Keratinocyte (primary cell): ENCODE results near the gene DPY19L1.

ENCODE experiments used
- EZH2 ChIP-seq: IDR thresholded peaks from one replicate; pipeline ENCODE4 v1.6.1; 2012; ENCODE audit warnings: inconsistent platforms, mild to moderate bottlenecking, low read length, moderate library complexity
- TF ChIP-seq, protein P1 (sequence below), 3 experiments: IDR thresholded peaks in 1 of 3; conservative IDR thresholded peaks in 1 of 3; optimal IDR thresholded peaks in 1 of 3; 2 replicates in 2 of 3; 3 replicates in 1 of 3; pipeline versions ENCODE3 to v1.5.1; 2011; ENCODE audit warnings: low read length in 3 of 3, mild to moderate bottlenecking in 3 of 3, moderate library complexity in 2 of 3, control low read depth in 1 of 3, inconsistent platforms in 1 of 3; ENCODE audit not compliant: insufficient read depth in 2 of 3; ENCODE audit errors: extremely low read depth in 1 of 3

DNA sequence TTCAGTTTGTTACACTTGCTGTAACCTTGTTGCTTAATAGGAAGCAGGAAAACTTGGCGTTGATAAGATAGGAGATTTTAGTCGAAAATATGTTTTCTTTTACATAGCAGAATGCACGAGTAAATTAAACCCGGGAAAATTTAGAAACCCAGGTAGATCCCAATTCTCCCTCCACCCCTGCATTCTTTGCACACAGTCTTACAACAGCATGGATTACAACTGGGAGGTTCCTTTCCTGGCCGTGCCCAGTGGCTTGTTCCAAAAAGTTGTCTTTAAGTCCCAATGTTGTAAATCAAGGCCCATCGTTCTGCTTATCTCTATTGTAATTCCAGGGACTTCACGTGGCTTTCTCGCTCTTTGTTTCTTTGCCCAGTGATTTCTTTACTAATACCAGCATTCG, 1.1 kb upstream of the DPY19L1 start:
- TF ChIP-seq, protein P1, sequence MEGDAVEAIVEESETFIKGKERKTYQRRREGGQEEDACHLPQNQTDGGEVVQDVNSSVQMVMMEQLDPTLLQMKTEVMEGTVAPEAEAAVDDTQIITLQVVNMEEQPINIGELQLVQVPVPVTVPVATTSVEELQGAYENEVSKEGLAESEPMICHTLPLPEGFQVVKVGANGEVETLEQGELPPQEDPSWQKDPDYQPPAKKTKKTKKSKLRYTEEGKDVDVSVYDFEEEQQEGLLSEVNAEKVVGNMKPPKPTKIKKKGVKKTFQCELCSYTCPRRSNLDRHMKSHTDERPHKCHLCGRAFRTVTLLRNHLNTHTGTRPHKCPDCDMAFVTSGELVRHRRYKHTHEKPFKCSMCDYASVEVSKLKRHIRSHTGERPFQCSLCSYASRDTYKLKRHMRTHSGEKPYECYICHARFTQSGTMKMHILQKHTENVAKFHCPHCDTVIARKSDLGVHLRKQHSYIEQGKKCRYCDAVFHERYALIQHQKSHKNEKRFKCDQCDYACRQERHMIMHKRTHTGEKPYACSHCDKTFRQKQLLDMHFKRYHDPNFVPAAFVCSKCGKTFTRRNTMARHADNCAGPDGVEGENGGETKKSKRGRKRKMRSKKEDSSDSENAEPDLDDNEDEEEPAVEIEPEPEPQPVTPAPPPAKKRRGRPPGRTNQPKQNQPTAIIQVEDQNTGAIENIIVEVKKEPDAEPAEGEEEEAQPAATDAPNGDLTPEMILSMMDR (optimal IDR thresholded peaks at IDR 0.05 in 1 of 3, IDR thresholded peaks at IDR 0.05 in 1 of 3, conservative IDR thresholded peaks at IDR 0.05 in 1 of 3; ENCODE audit: extremely low read depth in 1 of 3, insufficient read depth in 2 of 3, low read length in 3 of 3), result no peak
- TF ChIP-seq EZH2, result no peak
